ENCODE results near the gene PNMA8A.
"Not testable (repeated sequence)": the region's sequence is repeated elsewhere in the genome, so short reads cannot be mapped to it uniquely, and the experiment has no call there.

PNMA8A gene

GRCh38 chr19:46502891-46503290 lies 31.5 kb upstream of the PNMA8A start:
- Histone ChIP-seq H3K4me1 (ENCODE audit: control insufficient read depth, insufficient read depth, low read length, unreplicated experiment) (no peaks in the 10 kb centered on the region), H3K4me3 (ENCODE audit: low read depth, low read length) (no peak overlapping the region), H3K27ac (ENCODE audit: low read depth, low read length) (no peak overlapping the region), H3K36me3 (ENCODE audit: insufficient read depth, low read length) (no peaks in the 10 kb centered on the region), H2AFZ (ENCODE audit: low read length, unreplicated experiment) (no peak overlapping the region), H3K79me2 (ENCODE audit: control insufficient read depth, insufficient read depth, low read length, unreplicated experiment) (no peaks in the 10 kb centered on the region), H3K27me3 (ENCODE audit: insufficient read depth, low read length) (no peaks in the 10 kb centered on the region)

DNA sequence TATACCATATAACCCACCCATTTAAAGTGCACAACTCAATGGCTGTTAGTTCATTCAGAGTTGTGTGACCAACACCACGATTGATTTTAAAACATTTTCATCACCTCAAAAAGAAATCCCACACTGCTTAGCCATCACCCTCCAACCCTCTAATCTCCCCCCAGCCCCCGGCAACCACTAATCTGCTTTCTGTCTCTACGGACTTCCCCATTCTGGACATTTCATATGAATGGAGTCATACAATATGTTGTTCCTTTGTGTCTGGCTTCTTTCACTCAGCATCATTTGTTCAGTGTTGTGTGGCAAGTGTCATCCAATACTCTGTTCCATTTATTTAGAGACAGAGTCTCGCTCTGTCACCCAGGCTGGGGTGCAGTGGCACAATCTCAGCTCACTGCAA lies 28.3 kb upstream of the PNMA8A start:
- H3K4me3 ChIP-seq (ENCODE audit: low read depth, low read length), result no peak overlapping the region
- no peaks in the 10 kb centered on the region for H3K79me2 ChIP-seq (ENCODE audit: control insufficient read depth, insufficient read depth, low read length, unreplicated experiment)
- H3K36me3 ChIP-seq (ENCODE audit: insufficient read depth, low read length), result no peaks in the 10 kb centered on the region
- H2AFZ ChIP-seq (ENCODE audit: low read length, unreplicated experiment), result no peak overlapping the region
- H3K27ac ChIP-seq (ENCODE audit: low read depth, low read length), result no peak overlapping the region
- H3K27me3 ChIP-seq (ENCODE audit: insufficient read depth, low read length), result no peaks in the 10 kb centered on the region
- no peaks in the 10 kb centered on the region for H3K4me1 ChIP-seq (ENCODE audit: control insufficient read depth, insufficient read depth, low read length, unreplicated experiment)

GRCh38 chr19:46497773-46498172 lies 26.4 kb upstream of the PNMA8A start:
- no peak overlapping the region for H3K27ac ChIP-seq (ENCODE audit: low read depth, low read length)
- no peaks in the 10 kb centered on the region for H3K27me3 ChIP-seq (ENCODE audit: insufficient read depth, low read length)
- H3K4me1 ChIP-seq (ENCODE audit: control insufficient read depth, insufficient read depth, low read length, unreplicated experiment), result no peaks in the 10 kb centered on the region
- H3K36me3 ChIP-seq (ENCODE audit: insufficient read depth, low read length), result no peaks in the 10 kb centered on the region
- H2AFZ ChIP-seq (ENCODE audit: low read length, unreplicated experiment), result no peak overlapping the region
- no peaks in the 10 kb centered on the region for H3K79me2 ChIP-seq (ENCODE audit: control insufficient read depth, insufficient read depth, low read length, unreplicated experiment)
- no peak overlapping the region for H3K4me3 ChIP-seq (ENCODE audit: low read depth, low read length)

DNA sequence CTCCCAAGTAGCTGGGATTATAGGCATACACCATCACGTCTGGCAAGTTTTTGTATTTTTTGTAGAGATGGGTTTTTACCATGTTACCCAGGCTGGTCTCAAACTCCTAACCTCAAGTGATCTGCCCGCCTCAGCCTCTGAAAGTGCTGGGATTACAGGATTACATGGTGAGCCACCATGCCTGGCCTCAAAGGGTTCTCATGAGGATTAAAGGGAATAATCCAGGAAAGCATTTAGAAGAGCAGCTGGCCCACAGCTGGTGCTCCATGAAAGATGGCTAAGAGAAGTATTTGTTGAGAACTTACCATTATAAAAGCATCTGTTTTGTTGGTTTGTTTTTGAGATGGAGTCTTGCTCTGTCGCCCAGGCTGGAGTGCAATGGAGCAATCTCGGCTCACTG lies 25.5 kb upstream of the PNMA8A start:
- not testable (repeated sequence) for H3K79me2 ChIP-seq (ENCODE audit: control insufficient read depth, insufficient read depth, low read length, unreplicated experiment); H3K36me3 ChIP-seq (ENCODE audit: insufficient read depth, low read length); H3K4me3 ChIP-seq (ENCODE audit: low read depth, low read length); H2AFZ ChIP-seq (ENCODE audit: low read length, unreplicated experiment); H3K27ac ChIP-seq (ENCODE audit: low read depth, low read length); H3K27me3 ChIP-seq (ENCODE audit: insufficient read depth, low read length); H3K4me1 ChIP-seq (ENCODE audit: control insufficient read depth, insufficient read depth, low read length, unreplicated experiment)

- H3K4me1 ChIP-seq (ENCODE audit: control insufficient read depth, insufficient read depth, low read length, unreplicated experiment), result no peaks in the 10 kb centered on the region
- no peak overlapping the region for H2AFZ ChIP-seq (ENCODE audit: low read length, unreplicated experiment)
- no peak overlapping the region for H3K4me3 ChIP-seq (ENCODE audit: low read depth, low read length)
- H3K79me2 ChIP-seq (ENCODE audit: control insufficient read depth, insufficient read depth, low read length, unreplicated experiment), result no peaks in the 10 kb centered on the region
- no peak overlapping the region for H3K27ac ChIP-seq (ENCODE audit: low read depth, low read length)
- no peaks in the 10 kb centered on the region; the same call in 1 of the 2 replicates for H3K27me3 ChIP-seq (ENCODE audit: insufficient read depth, low read length)
- no peaks in the 10 kb centered on the region for H3K36me3 ChIP-seq (ENCODE audit: insufficient read depth, low read length)
Observed at GRCh38 chr19:46496304-46496703, 24.9 kb upstream of the PNMA8A start.

DNA sequence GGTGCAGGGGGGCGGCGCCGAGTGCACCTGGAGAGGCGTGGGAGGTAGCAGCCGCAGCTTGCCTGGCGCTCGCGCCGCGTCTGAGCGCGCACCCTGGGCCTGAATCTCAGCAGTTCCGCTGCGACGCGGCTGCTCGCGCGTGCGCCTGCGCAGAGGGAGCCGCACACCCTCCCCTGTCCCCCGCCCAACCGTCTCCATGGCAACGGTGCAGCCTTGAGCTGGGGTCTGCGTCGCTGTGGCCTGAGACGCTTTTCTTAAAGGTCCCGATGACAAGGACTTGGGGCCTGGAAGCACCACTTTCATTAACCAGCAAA lies 24.4 kb upstream of the PNMA8A start, which contains the start of gene PNMA8B:
Gene PNMA8B, minus strand, starts transcription at position 82 of the 314 bp plus-strand sequence. CDS start 402 bp downstream, outside the sequence.
- H3K27ac ChIP-seq (ENCODE audit: low read depth, low read length), result no peak within 1 kb of the TSS
- no peaks in the 10 kb centered on the region for H3K36me3 ChIP-seq (ENCODE audit: insufficient read depth, low read length)
- H3K4me3 ChIP-seq (ENCODE audit: low read depth, low read length), result no peak within 1 kb of the TSS
- H3K27me3 ChIP-seq (ENCODE audit: insufficient read depth, low read length), result no peaks in the 10 kb centered on the region; the same call in 1 of the 2 replicates
- no peaks in the 10 kb centered on the region for H3K4me1 ChIP-seq (ENCODE audit: control insufficient read depth, insufficient read depth, low read length, unreplicated experiment)
- H3K79me2 ChIP-seq (ENCODE audit: control insufficient read depth, insufficient read depth, low read length, unreplicated experiment), result no peaks in the 10 kb centered on the region
- H2AFZ ChIP-seq (ENCODE audit: low read length, unreplicated experiment), result no peak within 1 kb of the TSS

DNA sequence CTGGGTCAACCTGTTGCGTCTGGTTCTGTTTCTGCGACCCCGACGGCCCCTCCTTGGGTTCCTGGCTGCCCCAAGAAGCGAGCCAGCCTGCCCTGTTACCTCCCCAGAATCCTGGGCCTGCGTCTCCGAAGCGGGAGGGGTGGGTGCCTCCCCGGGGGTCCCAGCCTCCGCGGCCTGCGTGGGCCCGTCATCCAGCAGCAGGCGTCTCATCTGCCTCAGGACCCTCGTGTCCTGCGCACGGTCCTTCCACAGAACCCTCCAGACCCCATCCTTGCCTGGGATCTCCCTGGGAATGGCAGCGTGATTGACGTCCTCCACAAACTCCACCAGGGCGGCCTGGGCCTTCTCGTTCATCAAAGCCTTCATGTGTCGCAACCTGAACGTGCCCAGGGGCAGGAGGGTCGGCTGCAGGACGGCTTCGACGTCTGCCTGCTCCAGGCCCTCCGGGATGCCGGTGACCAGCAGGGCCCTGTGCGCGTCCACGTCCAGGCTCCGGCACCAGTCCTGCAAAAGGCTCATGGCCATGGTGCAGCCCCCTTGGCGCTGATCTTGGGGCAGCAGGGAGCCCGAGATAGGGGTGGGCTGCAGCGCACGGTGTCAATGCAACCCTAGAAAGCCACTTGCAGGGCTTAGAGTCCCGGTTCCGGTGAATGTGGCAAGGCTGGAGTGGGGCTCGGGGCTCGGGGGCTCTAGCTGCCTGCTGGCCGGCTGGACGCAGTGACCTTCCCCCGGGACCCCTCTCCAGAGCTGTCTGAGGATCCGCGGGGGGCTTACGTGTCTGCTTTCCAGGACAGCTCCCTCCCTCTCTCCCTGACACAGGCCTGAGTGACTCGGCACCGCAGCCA lies 23.8 kb upstream of the PNMA8A start:
- Histone ChIP-seq H3K79me2 (ENCODE audit: control insufficient read depth, insufficient read depth, low read length, unreplicated experiment) (no peaks in the 10 kb centered on the region), H3K4me1 (ENCODE audit: control insufficient read depth, insufficient read depth, low read length, unreplicated experiment) (no peaks in the 10 kb centered on the region), H3K36me3 (ENCODE audit: insufficient read depth, low read length) (no peaks in the 10 kb centered on the region), H2AFZ (ENCODE audit: low read length, unreplicated experiment) (no peak overlapping the region), H3K4me3 (ENCODE audit: low read depth, low read length) (no peak overlapping the region), H3K27ac (ENCODE audit: low read depth, low read length) (no peak overlapping the region), H3K27me3 (ENCODE audit: insufficient read depth, low read length) (no peaks in the 10 kb centered on the region; the same call in 1 of the 2 replicates)

DNA sequence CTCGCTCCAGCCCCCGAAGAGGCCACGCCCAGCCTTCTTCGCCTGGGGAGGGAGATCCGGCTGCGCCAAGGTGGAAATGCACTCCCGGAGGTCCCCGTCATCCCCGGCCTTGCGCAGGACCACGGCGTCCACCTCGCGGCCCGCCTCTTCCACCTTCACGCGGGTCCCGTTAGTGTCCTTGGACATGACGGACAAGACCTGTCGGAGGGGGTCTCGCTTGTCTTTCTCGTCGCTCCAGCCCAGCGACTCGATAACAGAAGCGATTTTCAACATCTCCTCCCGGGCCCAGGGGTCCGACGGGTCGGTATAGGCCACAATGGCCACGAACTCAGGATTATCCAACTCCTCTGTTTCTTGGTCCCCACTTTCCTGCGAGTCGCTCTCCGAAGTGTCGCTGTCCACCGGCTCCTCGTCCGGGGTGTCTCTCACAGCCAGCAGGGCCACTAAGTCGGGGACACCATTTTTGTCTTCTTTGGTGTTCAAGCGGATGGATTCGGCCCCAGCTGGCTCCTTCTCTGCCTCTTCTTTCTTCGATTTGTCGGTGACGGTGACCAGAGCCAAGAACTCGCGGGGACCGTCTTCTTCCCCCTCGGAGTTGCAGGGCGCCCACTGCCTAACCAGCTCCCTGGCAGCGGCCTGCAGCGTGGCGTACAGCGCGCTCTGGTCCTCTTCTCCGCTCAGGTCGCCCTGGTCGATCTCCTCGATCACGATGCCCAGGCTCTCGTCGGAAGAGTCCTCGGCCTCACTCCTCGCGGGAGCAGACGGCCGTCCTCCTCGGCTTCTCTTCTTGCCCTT lies 23.0 kb upstream of the PNMA8A start:
- H3K27me3 ChIP-seq (ENCODE audit: insufficient read depth, low read length), result no peaks in the 10 kb centered on the region; the same call in 1 of the 2 replicates

GRCh38 chr19:46493236-46494145 lies 22.1 kb upstream of the PNMA8A start:
- no peaks in the 10 kb centered on the region for H3K4me1 ChIP-seq (ENCODE audit: control insufficient read depth, insufficient read depth, low read length, unreplicated experiment)
- no peak overlapping the region for H2AFZ ChIP-seq (ENCODE audit: low read length, unreplicated experiment)
- H3K79me2 ChIP-seq (ENCODE audit: control insufficient read depth, insufficient read depth, low read length, unreplicated experiment), result no peaks in the 10 kb centered on the region
- no peaks in the 10 kb centered on the region; the same call in 1 of the 2 replicates for H3K27me3 ChIP-seq (ENCODE audit: insufficient read depth, low read length)
- H3K4me3 ChIP-seq (ENCODE audit: low read depth, low read length), result no peak overlapping the region
- H3K27ac ChIP-seq (ENCODE audit: low read depth, low read length), result no peak overlapping the region
- H3K36me3 ChIP-seq (ENCODE audit: insufficient read depth, low read length), result no peaks in the 10 kb centered on the region

More for the DNA sequence above, 23.0 kb upstream of the PNMA8A start:
- H3K27ac ChIP-seq (ENCODE audit: low read depth, low read length), result no peak overlapping the region
- H2AFZ ChIP-seq (ENCODE audit: low read length, unreplicated experiment), result no peak overlapping the region
- no peak overlapping the region for H3K4me3 ChIP-seq (ENCODE audit: low read depth, low read length)
- no peaks in the 10 kb centered on the region for H3K79me2 ChIP-seq (ENCODE audit: control insufficient read depth, insufficient read depth, low read length, unreplicated experiment)
- H3K4me1 ChIP-seq (ENCODE audit: control insufficient read depth, insufficient read depth, low read length, unreplicated experiment), result no peaks in the 10 kb centered on the region
- H3K36me3 ChIP-seq (ENCODE audit: insufficient read depth, low read length), result no peaks in the 10 kb centered on the region

GRCh38 chr19:46492841-46493235 lies 21.5 kb upstream of the PNMA8A start:
- H3K36me3 ChIP-seq (ENCODE audit: insufficient read depth, low read length), result no peaks in the 10 kb centered on the region
- no peak overlapping the region for H2AFZ ChIP-seq (ENCODE audit: low read length, unreplicated experiment)
- H3K4me1 ChIP-seq (ENCODE audit: control insufficient read depth, insufficient read depth, low read length, unreplicated experiment), result no peaks in the 10 kb centered on the region
- H3K4me3 ChIP-seq (ENCODE audit: low read depth, low read length), result no peak overlapping the region
- no peak overlapping the region for H3K27ac ChIP-seq (ENCODE audit: low read depth, low read length)
- no peaks in the 10 kb centered on the region for H3K79me2 ChIP-seq (ENCODE audit: control insufficient read depth, insufficient read depth, low read length, unreplicated experiment)
- H3K27me3 ChIP-seq (ENCODE audit: insufficient read depth, low read length), result no peaks in the 10 kb centered on the region; the same call in 1 of the 2 replicates

All from ACC112 (cell line).